Psoas muscle (tissue), 8 donors: ENCODE measurements around the gene GOLGA8S. TPM values are rescaled to one million over a fixed set of nuclear protein-coding genes. Genes with fewer than 3 reads are reported as not detected.
"Not testable (repeated sequence)": the region's sequence is repeated elsewhere in the genome, so short reads cannot be mapped to it uniquely, and the experiment has no call there.

Experiments
- ATAC-seq, 4 donors: fragments of 200-7000 bp; cut with Tn5 transposase; one replicate each; pipeline ENCODE4 v1.9.1; 2020; ENCODE audit warnings: moderate library complexity in 3 of 4, mild to moderate bottlenecking in 2 of 4
- DNase-seq, 2 donors: peaks; one replicate each; pipeline ENCODE4 v3.0.0-alpha.2; 2020
- H3K27ac ChIP-seq: fragments of 200-600 bp; one replicate; pipeline ENCODE4 v1.8.0; 2022
- H3K27me3 ChIP-seq, 3 donors: fragments of 200-600 bp in 1 of 3; one replicate each; pipeline versions ENCODE4 v1.6.1 to v1.8.0; 2013 to 2022; ENCODE audit warnings: low read length in 2 of 3, mild to moderate bottlenecking in 2 of 3, moderate library complexity in 1 of 3; ENCODE audit not compliant: insufficient read depth in 3 of 3
- H3K36me3 ChIP-seq, 2 donors: fragments of 200-600 bp in 1 of 2; one replicate each; pipeline versions ENCODE4 v1.6.1 to v1.8.0; 2013 to 2022; ENCODE audit warnings: low read depth in 1 of 2, mild to moderate bottlenecking in 1 of 2, moderate library complexity in 1 of 2; ENCODE audit not compliant: insufficient read depth in 1 of 2
- H3K4me1 ChIP-seq: fragments of 200-600 bp; one replicate; pipeline ENCODE4 v1.8.0; 2022
- H3K4me3 ChIP-seq: fragments of 200-600 bp; one replicate; pipeline ENCODE4 v1.8.0; 2022; ENCODE audit warnings: mild to moderate bottlenecking
- H3K9me3 ChIP-seq: fragments of 200-600 bp; one replicate; pipeline ENCODE4 v1.8.0; 2022
- WGBS, 3 donors: extraction: QIAGEN DNeasy Blood & Tissue Kit; methylation state at CpG; one replicate each; pipeline versions ENCODE4 v1.1.6 to v1.1.7; 2013; 5-methylcytosine and 5-hydroxymethylcytosine counted together
- intact Hi-C, 2 donors: fragments of 100-400 bp; cut with DNase I; formaldehyde crosslinking; loops; one replicate each; pipeline versions ENCODE4 v1.11.0 to v1.14.2; 2022
- long read RNA-seq, 2 donors: library from polyadenylated mRNA; unstranded; transcript quantifications; one replicate each; pipeline ENCODE4 v2.0.0, GENCODE V29; 2021
- polyA plus RNA-seq, 3 donors: library from polyadenylated mRNA; stranded (reverse); fragments of 200-250 nt; gene quantifications; one replicate each; pipeline ENCODE4 v1.2.3, GENCODE V29; 2013
- total RNA-seq, 4 donors: library from RNA; stranded (reverse); fragmentation: NEBNext Ultra II Directional in 2 of 4; extraction: Animal tissue kit (Norgen Biotek cat#: 25700) in 2 of 4; gene quantifications; one replicate each; pipeline versions ENCODE4 v1.2.1 to v1.2.4, GENCODE V29; 2021 to 2023
- TF ChIP-seq, protein P1 (sequence below): fragments of 200-600 bp; IDR thresholded peaks from one replicate; pipeline ENCODE4 v1.8.0; 2022; ENCODE audit warnings: antibody characterized with exemption
- donor health status: healthy with polysubstance abuse.
- donor health status: DM: no; HTN: no; CAD: no; lungs with moderate emphysema.
- donor health status: Bipolar disorder and iron deficiency.
- donor health status: healthy.
- donor health status: DM: yes; HTN: yes; CAD: no.
- donor health status: DM: no; HTN: no; CAD: no.
- donor health status: DM: no; HTN: no; CAD: no.
- donor health status: DM: yes; HTN: yes; CAD: no.

Gene GOLGA8S, protein sequence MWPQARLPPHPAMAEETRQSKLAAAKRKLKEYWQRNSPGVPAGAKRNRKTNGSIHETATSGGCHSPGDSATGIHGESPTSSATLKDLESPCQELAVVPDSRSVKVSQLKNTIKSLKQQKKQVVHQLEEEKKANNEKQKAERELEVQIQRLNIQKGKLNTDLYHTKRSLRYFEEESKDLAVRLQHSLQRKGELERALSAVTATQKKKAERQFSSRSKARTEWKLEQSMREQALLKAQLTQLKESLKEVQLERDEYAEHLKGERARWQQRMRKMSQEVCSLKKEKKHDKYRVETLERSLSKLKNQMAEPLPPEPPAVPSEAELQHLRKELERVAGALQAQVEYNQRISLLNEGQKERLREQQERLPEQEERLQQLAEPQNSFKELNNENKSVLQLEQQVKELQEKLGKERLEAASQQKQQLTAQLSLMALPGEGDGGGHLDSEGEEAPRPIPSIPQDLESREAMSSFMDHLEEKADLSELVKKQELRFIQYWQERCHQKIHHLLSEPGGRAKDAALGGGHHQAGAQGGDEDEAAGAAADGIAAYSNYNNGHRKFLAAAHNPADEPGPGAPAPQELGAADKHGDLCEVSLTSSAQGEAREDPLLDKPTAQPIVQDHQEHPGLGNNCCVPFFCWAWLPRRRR
- total RNA-seq (under 1 TPM in 3 of 4 donors, not detected in 1; 0.04 to 0.32 (median 0.07) TPM), polyA plus RNA-seq (under 1 TPM in 1 of 3 donors, not detected in 2; 0.01 TPM)
- long read RNA-seq, donor 1: 0 reads
- long read RNA-seq, donor 2: 0 reads

- intact Hi-C loops, H3K27ac ChIP-seq, H3K9me3 ChIP-seq, ATAC-seq, DNase-seq, H3K4me3 ChIP-seq, H3K27me3 ChIP-seq, H3K36me3 ChIP-seq, H3K4me1 ChIP-seq: not testable (repeated sequence)
- WGBS, 3 donors: no CpG with 5 or more reads among the region's 8 CpGs
Observed at GRCh38 chr15:23354448-23354847, at the start of gene GOLGA8S. TSS of gene GOLGA8S (plus strand) at chr15:23354748. CDS start at chr15:23354810, 62 bp downstream.

DNA sequence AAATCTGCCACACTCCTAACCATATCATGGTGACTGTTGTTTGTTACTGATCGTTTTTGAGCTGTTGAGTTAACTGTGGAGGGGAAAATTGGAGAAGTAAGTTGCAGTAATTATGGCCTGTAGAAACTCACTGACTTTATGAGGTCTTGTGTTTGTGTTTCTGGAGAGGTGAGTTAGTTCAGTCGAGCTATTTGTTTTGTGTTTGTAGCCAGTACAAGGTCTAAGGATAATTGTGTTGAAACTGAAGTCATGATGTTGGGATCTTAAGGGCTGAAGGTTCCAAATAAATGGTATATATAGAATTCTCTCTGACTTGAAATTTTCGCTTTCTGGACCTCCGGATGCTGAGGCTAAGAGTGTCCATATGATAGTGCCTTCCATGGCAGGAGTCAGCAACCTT, 49.7 kb upstream of the GOLGA8S start:
- DNase-seq, intact Hi-C loops, H3K4me1 ChIP-seq, H3K27ac ChIP-seq, H3K9me3 ChIP-seq, H3K27me3 ChIP-seq, ATAC-seq: not testable (repeated sequence)
- WGBS, 3 donors: 52 to 54% (median 53%) methylated on average over 4 of the region's 4 CpGs
- H3K4me3 ChIP-seq: peak overlapping the region; percentile 66
- peaks cover 5 to 31% of the 10 kb centered on the region in 2 donors for H3K36me3 ChIP-seq

- H3K4me3 ChIP-seq, H3K27me3 ChIP-seq, H3K4me1 ChIP-seq, intact Hi-C loops, ATAC-seq, H3K9me3 ChIP-seq, H3K27ac ChIP-seq: not testable (repeated sequence)
- 59 to 82% (median 73%) methylated on average over 7 of the region's 7 CpGs for WGBS, 3 donors
- H3K36me3 ChIP-seq: peaks cover 5 to 42% of the 10 kb centered on the region in 2 donors
- DNase-seq: peak in 1 of 2 donors; percentile 22
Observed at GRCh38 chr15:23305921-23306320, 48.6 kb upstream of the GOLGA8S start.

DNA sequence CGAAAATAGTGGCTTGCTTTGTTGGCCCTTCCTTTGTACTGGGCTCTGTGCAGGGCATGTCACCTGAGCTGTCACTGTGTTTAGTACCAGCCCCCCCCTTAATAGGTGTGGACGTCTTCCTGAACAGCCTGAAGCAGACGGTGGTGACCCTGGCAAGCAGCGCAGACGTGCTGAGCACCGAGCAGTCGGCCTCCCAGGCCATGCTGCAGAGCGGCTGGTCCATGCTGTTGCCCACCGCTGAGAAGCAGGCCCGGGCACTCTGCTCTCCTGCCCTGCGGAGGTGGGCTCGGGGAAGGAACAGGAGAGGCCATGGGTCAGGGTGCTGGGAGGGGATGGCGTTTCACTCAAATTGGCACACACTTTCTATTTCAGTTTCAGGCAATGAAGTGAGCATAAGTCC, 43.3 kb upstream of the GOLGA8S start:
- H3K4me3 ChIP-seq, H3K4me1 ChIP-seq, H3K27me3 ChIP-seq, H3K27ac ChIP-seq, ATAC-seq, H3K9me3 ChIP-seq, intact Hi-C loops: not testable (repeated sequence)
- H3K36me3 ChIP-seq: peaks cover 5 to 42% of the 10 kb centered on the region in 2 donors
- peak in 1 of 2 donors; percentile 12 for DNase-seq
- WGBS, 3 donors: 86 to 91% (median 90%) methylated on average over 13 of the region's 13 CpGs

DNA sequence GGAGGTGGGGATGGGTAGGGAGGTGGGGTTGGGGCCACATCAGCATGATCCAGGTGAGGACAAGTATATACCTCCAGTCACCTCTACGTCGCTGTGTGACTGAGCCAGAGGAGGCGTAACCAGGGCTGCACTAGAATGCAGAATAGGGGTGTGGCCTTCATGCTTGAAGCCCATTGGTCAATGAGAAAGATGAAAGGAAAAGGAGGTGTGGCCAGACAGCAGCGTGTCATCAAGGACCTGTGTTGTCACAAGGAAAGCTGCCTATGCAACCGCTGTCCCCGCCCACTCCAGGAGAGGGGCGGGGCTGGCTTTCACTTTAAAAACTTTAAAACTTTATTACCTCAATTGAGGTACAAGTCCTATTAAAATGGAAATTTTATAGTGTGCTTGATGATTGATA, 20.5 kb upstream of the GOLGA8S start, which contains the start of gene GOLGA6L26:
Gene GOLGA6L26, minus strand, starts transcription at position 101 of the 400 bp plus-strand sequence. Its CDS starts 61 bp downstream, at position 40.
- H3K36me3 ChIP-seq, H3K4me3 ChIP-seq, intact Hi-C loops, DNase-seq, H3K4me1 ChIP-seq, H3K27ac ChIP-seq, ATAC-seq, H3K9me3 ChIP-seq, H3K27me3 ChIP-seq: not testable (repeated sequence)
- WGBS, 3 donors: no CpG with 5 or more reads among the region's 7 CpGs

GRCh38 chr15:23362622-23363021, 8.1 kb downstream of the GOLGA8S start:
- 69% methylated on average over 2 of the region's 5 CpGs; no CpG with 5 or more reads in 2 of the 3 donors for WGBS, 3 donors
- DNase-seq, intact Hi-C loops: not testable (repeated sequence)

GRCh38 chr15:23364261-23364660, 9.7 kb downstream of the GOLGA8S start:
- WGBS, 3 donors: 54 to 96% (median 87%) methylated on average over 3 to 6 of the region's 9 CpGs
- DNase-seq, ATAC-seq, H3K4me3 ChIP-seq, H3K4me1 ChIP-seq, H3K36me3 ChIP-seq, intact Hi-C loops, H3K27me3 ChIP-seq, H3K9me3 ChIP-seq, H3K27ac ChIP-seq: not testable (repeated sequence)

More at GRCh38 chr15:23362622-23363021, 8.1 kb downstream of the GOLGA8S start:
- not testable (repeated sequence) for H3K9me3 ChIP-seq, H3K27me3 ChIP-seq, H3K4me1 ChIP-seq, H3K36me3 ChIP-seq, H3K4me3 ChIP-seq, H3K27ac ChIP-seq, ATAC-seq

DNA sequence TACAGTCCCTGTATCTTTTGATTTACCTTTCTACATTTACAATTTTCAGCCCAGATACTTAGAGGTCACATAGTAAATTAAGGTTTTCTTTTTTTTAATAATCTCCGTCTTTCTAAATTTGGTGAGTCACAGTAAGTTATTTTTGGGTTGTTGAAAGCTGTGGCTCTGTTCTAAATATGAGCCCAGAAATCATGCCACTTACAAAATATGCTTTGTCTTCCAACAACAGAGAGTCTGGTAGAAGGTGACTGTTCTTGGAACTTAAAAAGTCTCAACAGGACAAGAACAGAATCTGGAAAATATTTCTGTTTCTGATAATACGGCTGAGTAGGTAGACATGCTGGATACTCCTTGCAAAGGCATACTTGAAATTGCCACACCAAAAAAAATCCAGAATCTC, 16.0 kb downstream of the GOLGA8S start:
- Histone ChIP-seq H3K4me3 (no peak overlapping the region), H3K27ac (no peak overlapping the region), H3K9me3 (no peaks in the 10 kb centered on the region), H3K4me1 (no peaks in the 10 kb centered on the region), H3K36me3 (no peaks in the 10 kb centered on the region), H3K27me3 (no peaks in the 10 kb centered on the region)
- ATAC-seq: no peak
- no peak for DNase-seq
- WGBS, 3 donors: 47 to 72% (median 48%) methylated on average over 2 of the region's 2 CpGs
- TF ChIP-seq, protein P1, sequence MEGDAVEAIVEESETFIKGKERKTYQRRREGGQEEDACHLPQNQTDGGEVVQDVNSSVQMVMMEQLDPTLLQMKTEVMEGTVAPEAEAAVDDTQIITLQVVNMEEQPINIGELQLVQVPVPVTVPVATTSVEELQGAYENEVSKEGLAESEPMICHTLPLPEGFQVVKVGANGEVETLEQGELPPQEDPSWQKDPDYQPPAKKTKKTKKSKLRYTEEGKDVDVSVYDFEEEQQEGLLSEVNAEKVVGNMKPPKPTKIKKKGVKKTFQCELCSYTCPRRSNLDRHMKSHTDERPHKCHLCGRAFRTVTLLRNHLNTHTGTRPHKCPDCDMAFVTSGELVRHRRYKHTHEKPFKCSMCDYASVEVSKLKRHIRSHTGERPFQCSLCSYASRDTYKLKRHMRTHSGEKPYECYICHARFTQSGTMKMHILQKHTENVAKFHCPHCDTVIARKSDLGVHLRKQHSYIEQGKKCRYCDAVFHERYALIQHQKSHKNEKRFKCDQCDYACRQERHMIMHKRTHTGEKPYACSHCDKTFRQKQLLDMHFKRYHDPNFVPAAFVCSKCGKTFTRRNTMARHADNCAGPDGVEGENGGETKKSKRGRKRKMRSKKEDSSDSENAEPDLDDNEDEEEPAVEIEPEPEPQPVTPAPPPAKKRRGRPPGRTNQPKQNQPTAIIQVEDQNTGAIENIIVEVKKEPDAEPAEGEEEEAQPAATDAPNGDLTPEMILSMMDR: no peak
- intact Hi-C loops: no loop called here

DNA sequence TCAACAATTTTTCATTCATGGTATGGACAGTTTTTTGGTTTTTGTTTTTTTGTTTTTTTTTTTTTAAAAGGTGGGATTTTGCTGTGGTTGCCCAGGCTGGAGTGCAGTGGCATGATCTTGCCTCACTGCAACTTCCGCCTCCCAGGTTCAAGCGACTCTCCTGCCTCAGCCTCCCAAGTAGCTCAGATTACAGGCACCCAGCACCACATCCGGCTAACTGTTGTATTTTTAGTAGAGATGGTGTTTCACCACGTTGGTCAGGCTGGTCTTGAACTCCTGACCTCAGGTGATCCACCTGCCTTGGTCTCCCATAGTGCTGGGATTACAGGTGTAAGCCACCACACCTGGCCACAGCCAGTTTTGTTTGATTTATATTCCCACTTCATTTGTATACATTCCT, 16.6 kb downstream of the GOLGA8S start:
- 39 to 70% (median 60%) methylated on average over 4 of the region's 4 CpGs for WGBS, 3 donors
- H3K27ac ChIP-seq, H3K9me3 ChIP-seq, ATAC-seq, H3K4me3 ChIP-seq, intact Hi-C loops, H3K4me1 ChIP-seq, DNase-seq, H3K27me3 ChIP-seq, H3K36me3 ChIP-seq: not testable (repeated sequence)

DNA sequence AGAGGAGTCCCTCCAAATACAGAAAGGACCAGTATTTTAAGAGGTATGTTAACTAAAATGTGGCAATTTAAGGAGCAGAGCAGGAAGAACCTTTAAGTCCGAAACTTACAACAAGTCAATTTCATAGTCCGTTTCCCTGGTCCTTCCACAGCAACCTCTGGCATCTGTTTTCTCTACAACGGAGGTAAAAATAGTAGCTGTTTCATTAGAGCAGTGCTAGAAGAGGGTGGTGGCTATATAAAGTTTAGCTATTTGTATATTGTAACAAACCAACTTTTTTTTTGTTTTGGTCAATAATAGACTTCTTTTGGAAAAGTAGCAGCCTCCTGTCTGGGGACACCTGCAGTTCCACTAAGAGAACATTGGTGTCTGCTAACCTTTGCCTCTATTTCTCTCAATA, 17.3 kb downstream of the GOLGA8S start:
- intact Hi-C loops, H3K4me1 ChIP-seq, H3K4me3 ChIP-seq, H3K27me3 ChIP-seq, H3K9me3 ChIP-seq, ATAC-seq, DNase-seq, H3K27ac ChIP-seq, H3K36me3 ChIP-seq: not testable (repeated sequence)
- 55 to 65% (median 58%) methylated on average over 3 of the region's 3 CpGs for WGBS, 3 donors
